WTC11 (cell line): ENCODE results near the gene VASN. TPM values are rescaled to one million over a fixed set of nuclear protein-coding genes. Genes with fewer than 3 reads are reported as not detected.
A peak's percentile ranks its signal among the peaks of the same experiment; 100 is the strongest.

Experiments
- ATAC-seq: fragments of 200-7000 bp; cut with Tn5 transposase; 2 replicates; pipeline ENCODE4 v1.10.0; 2021; ENCODE audit warnings: mild to moderate bottlenecking, moderate library complexity
- CTCF ChIA-PET: fragments of 300-600 bp; sonication (Branson Sonifier 250); formaldehyde crosslinking; loops from one replicate; lab custom pipeline; 2021; ENCODE audit warnings: antibody characterized with exemption; lab: Charles Lee
- POLR2A ChIA-PET: fragments of 350-600 bp; sonication (Branson Sonifier 250); formaldehyde crosslinking; loops from one replicate; lab custom pipeline; 2021; ENCODE audit warnings: antibody characterized with exemption; lab: Charles Lee
- DNase-seq: peaks from one replicate; pipeline ENCODE4 v3.0.0; 2021; ENCODE audit warnings: low spot score
- H3K27ac Mint-ChIP-seq: 2 replicates; pipeline ENCODE4 v1.8.0; 2021; ENCODE audit warnings: mixed read lengths
- H3K27me3 Mint-ChIP-seq: 2 replicates; pipeline ENCODE4 v1.8.0; 2021; ENCODE audit warnings: low read depth, mild to moderate bottlenecking, moderate library complexity, mixed read lengths
- H3K36me3 Mint-ChIP-seq: 2 replicates; pipeline ENCODE4 v1.8.0; 2021; ENCODE audit warnings: mixed read lengths
- H3K4me1 Mint-ChIP-seq: 2 replicates; pipeline ENCODE4 v1.8.0; 2022; ENCODE audit warnings: mixed read lengths
- H3K4me3 Mint-ChIP-seq: 2 replicates; pipeline ENCODE4 v1.8.0; 2021; ENCODE audit warnings: mild to moderate bottlenecking, moderate library complexity, mixed read lengths
- H3K9me3 Mint-ChIP-seq: 2 replicates; pipeline ENCODE4 v1.8.0; 2021; ENCODE audit warnings: mixed read lengths
- CDX4 ChIP-seq: fragments of 250-450 bp; sonication (Bioruptor Pico); IDR thresholded peaks from 2 replicates; pipeline ENCODE4 v1.9.0; 2021; ENCODE audit warnings: moderate library complexity, mild to moderate bottlenecking, inconsistent platforms, borderline replicate concordance
- CREB1 ChIP-seq: sonication (generic); formaldehyde crosslinking; IDR thresholded peaks from 2 replicates; pipeline ENCODE4 v1.8.0; 2023; ENCODE audit warnings: mild to moderate bottlenecking, missing genetic modification reagents
- CREM ChIP-seq: sonication (generic); formaldehyde crosslinking; IDR thresholded peaks from 2 replicates; pipeline ENCODE4 v1.8.1; 2022; ENCODE audit warnings: mild to moderate bottlenecking, missing genetic modification reagents, moderate library complexity
- FOXJ3 ChIP-seq: sonication (generic); formaldehyde crosslinking; IDR thresholded peaks from 2 replicates; pipeline ENCODE4 v1.9.0; 2021; ENCODE audit warnings: missing genetic modification reagents, mild to moderate bottlenecking, borderline replicate concordance
- MXD4 ChIP-seq: fragments of 250-450 bp; sonication (Bioruptor Pico); IDR thresholded peaks from 2 replicates; pipeline ENCODE4 v1.8.0; 2021; ENCODE audit warnings: mild to moderate bottlenecking, moderate library complexity, borderline replicate concordance
- NFE2L1 ChIP-seq: sonication (generic); formaldehyde crosslinking; IDR thresholded peaks from 2 replicates; pipeline ENCODE4 v1.8.1; 2023; ENCODE audit warnings: missing genetic modification reagents
- NR1H2 ChIP-seq: sonication (generic); formaldehyde crosslinking; IDR thresholded peaks from 2 replicates; pipeline ENCODE4 v1.9.0; 2021; ENCODE audit warnings: mild to moderate bottlenecking, moderate library complexity, missing genetic modification reagents
- SMAD3 ChIP-seq: sonication (generic); formaldehyde crosslinking; IDR thresholded peaks from 2 replicates; pipeline ENCODE4 v1.8.0; 2022; ENCODE audit warnings: missing genetic modification reagents, mild to moderate bottlenecking, borderline replicate concordance
- SOX15 ChIP-seq: fragments of 250-450 bp; sonication (Bioruptor Pico); IDR thresholded peaks from 2 replicates; pipeline ENCODE4 v1.9.0; 2021; ENCODE audit warnings: mild to moderate bottlenecking
- STAT6 ChIP-seq: sonication (generic); formaldehyde crosslinking; conservative IDR thresholded peaks from 2 replicates; pipeline ENCODE4 v1.8.1; 2023; ENCODE audit warnings: mild to moderate bottlenecking, low read depth, missing genetic modification reagents, moderate library complexity
- TEAD4 ChIP-seq: sonication (generic); formaldehyde crosslinking; IDR thresholded peaks from 2 replicates; pipeline ENCODE4 v1.8.0; 2022; ENCODE audit warnings: mild to moderate bottlenecking, missing genetic modification reagents
- USF2 ChIP-seq: sonication (generic); formaldehyde crosslinking; IDR thresholded peaks from 2 replicates; pipeline ENCODE4 v1.8.1; 2023; ENCODE audit warnings: mild to moderate bottlenecking, missing genetic modification reagents, moderate library complexity
- ZNF396 ChIP-seq: fragments of 250-450 bp; sonication (Bioruptor Pico); IDR thresholded peaks from 2 replicates; pipeline ENCODE4 v1.8.0; 2021; ENCODE audit warnings: mild to moderate bottlenecking, moderate library complexity, borderline replicate concordance
- ZNF416 ChIP-seq: fragments of 250-450 bp; sonication (Bioruptor Pico); IDR thresholded peaks from 2 replicates; pipeline ENCODE4 v1.9.0; 2021; ENCODE audit warnings: mild to moderate bottlenecking, inconsistent platforms
- total RNA-seq: library from RNA; stranded (reverse); gene quantifications from 3 replicates; pipeline ENCODE4 v1.2.3, GENCODE V29; 2021
- TF ChIP-seq, protein P1 (sequence below): sonication (generic); formaldehyde crosslinking; IDR thresholded peaks from 2 replicates; pipeline ENCODE4 v1.8.0; 2022; ENCODE audit warnings: mild to moderate bottlenecking, missing genetic modification reagents
- TF ChIP-seq, protein P2 (sequence below): sonication (generic); formaldehyde crosslinking; IDR thresholded peaks from 2 replicates; pipeline ENCODE4 v1.8.1; 2022; ENCODE audit warnings: low read depth, mild to moderate bottlenecking, moderate library complexity, missing genetic modification reagents, borderline replicate concordance
- TF ChIP-seq, protein P3 (sequence below): sonication (generic); formaldehyde crosslinking; IDR thresholded peaks from 2 replicates; pipeline ENCODE4 v1.8.0; 2022; ENCODE audit warnings: mild to moderate bottlenecking, missing genetic modification reagents
- TF ChIP-seq, protein P4 (sequence below): sonication (generic); formaldehyde crosslinking; IDR thresholded peaks from 2 replicates; pipeline ENCODE4 v1.8.0; 2022; ENCODE audit warnings: missing genetic modification reagents
- TF ChIP-seq, protein P5 (sequence below): fragments of 250-450 bp; sonication (Bioruptor Pico); IDR thresholded peaks from 2 replicates; pipeline ENCODE4 v1.8.0; 2021; ENCODE audit warnings: mild to moderate bottlenecking

The VASN gene
- total RNA-seq, 1 experiment from 2014 or later = 8.0 TPM

GRCh38 chr16:4416200-4417032, 44.8 kb downstream of the VASN start, which contains the start of gene CORO7 (continued):
- TF ChIP-seq, protein P1, sequence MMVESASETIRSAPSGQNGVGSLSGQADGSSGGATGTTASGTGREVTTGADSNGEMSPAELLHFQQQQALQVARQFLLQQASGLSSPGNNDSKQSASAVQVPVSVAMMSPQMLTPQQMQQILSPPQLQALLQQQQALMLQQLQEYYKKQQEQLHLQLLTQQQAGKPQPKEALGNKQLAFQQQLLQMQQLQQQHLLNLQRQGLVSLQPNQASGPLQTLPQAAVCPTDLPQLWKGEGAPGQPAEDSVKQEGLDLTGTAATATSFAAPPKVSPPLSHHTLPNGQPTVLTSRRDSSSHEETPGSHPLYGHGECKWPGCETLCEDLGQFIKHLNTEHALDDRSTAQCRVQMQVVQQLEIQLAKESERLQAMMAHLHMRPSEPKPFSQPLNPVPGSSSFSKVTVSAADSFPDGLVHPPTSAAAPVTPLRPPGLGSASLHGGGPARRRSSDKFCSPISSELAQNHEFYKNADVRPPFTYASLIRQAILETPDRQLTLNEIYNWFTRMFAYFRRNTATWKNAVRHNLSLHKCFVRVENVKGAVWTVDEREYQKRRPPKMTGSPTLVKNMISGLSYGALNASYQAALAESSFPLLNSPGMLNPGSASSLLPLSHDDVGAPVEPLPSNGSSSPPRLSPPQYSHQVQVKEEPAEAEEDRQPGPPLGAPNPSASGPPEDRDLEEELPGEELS (CRISPR knock-in tag) = peak; percentile 49; the same call in 1 of the 2 replicates
- TF ChIP-seq, protein P2, sequence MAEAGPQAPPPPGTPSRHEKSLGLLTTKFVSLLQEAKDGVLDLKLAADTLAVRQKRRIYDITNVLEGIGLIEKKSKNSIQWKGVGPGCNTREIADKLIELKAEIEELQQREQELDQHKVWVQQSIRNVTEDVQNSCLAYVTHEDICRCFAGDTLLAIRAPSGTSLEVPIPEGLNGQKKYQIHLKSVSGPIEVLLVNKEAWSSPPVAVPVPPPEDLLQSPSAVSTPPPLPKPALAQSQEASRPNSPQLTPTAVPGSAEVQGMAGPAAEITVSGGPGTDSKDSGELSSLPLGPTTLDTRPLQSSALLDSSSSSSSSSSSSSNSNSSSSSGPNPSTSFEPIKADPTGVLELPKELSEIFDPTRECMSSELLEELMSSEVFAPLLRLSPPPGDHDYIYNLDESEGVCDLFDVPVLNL (CRISPR knock-in tag) = peak; percentile 46; the same call in 1 of the 2 replicates
- TF ChIP-seq USF2 (CRISPR knock-in tag) (peak; percentile 98), SMAD3 (no peak), CREB1 (CRISPR knock-in tag) (no peak)
- TF ChIP-seq, protein P3, sequence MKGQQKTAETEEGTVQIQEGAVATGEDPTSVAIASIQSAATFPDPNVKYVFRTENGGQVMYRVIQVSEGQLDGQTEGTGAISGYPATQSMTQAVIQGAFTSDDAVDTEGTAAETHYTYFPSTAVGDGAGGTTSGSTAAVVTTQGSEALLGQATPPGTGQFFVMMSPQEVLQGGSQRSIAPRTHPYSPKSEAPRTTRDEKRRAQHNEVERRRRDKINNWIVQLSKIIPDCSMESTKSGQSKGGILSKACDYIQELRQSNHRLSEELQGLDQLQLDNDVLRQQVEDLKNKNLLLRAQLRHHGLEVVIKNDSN (CRISPR knock-in tag) = peak; percentile 98

GRCh38 chr16:4419402-4419959, 47.8 kb downstream of the VASN start:
- Mint-ChIP-seq H3K4me1 (peaks cover 6% of the 10 kb centered on the region), H3K27me3 (peaks cover 15% of the 10 kb centered on the region), H3K9me3 (no peaks in the 10 kb centered on the region)
- TF ChIP-seq USF2 (CRISPR knock-in tag) (no peak), SOX15 (CRISPR knock-in tag) (no peak), FOXJ3 (CRISPR knock-in tag) (no peak), CREM (CRISPR knock-in tag) (no peak), ZNF396 (CRISPR knock-in tag) (no peak), TEAD4 (CRISPR knock-in tag) (no peak), MXD4 (CRISPR knock-in tag) (no peak), CDX4 (no peak), NFE2L1 (no peak), NR1H2 (CRISPR knock-in tag) (no peak), STAT6 (no peak), ZNF416 (CRISPR knock-in tag) (no peak)
- TF ChIP-seq, protein P4, sequence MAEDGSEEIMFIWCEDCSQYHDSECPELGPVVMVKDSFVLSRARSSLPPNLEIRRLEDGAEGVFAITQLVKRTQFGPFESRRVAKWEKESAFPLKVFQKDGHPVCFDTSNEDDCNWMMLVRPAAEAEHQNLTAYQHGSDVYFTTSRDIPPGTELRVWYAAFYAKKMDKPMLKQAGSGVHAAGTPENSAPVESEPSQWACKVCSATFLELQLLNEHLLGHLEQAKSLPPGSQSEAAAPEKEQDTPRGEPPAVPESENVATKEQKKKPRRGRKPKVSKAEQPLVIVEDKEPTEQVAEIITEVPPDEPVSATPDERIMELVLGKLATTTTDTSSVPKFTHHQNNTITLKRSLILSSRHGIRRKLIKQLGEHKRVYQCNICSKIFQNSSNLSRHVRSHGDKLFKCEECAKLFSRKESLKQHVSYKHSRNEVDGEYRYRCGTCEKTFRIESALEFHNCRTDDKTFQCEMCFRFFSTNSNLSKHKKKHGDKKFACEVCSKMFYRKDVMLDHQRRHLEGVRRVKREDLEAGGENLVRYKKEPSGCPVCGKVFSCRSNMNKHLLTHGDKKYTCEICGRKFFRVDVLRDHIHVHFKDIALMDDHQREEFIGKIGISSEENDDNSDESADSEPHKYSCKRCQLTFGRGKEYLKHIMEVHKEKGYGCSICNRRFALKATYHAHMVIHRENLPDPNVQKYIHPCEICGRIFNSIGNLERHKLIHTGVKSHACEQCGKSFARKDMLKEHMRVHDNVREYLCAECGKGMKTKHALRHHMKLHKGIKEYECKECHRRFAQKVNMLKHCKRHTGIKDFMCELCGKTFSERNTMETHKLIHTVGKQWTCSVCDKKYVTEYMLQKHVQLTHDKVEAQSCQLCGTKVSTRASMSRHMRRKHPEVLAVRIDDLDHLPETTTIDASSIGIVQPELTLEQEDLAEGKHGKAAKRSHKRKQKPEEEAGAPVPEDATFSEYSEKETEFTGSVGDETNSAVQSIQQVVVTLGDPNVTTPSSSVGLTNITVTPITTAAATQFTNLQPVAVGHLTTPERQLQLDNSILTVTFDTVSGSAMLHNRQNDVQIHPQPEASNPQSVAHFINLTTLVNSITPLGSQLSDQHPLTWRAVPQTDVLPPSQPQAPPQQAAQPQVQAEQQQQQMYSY (CRISPR knock-in tag) = no peak
- TF ChIP-seq, protein P5, sequence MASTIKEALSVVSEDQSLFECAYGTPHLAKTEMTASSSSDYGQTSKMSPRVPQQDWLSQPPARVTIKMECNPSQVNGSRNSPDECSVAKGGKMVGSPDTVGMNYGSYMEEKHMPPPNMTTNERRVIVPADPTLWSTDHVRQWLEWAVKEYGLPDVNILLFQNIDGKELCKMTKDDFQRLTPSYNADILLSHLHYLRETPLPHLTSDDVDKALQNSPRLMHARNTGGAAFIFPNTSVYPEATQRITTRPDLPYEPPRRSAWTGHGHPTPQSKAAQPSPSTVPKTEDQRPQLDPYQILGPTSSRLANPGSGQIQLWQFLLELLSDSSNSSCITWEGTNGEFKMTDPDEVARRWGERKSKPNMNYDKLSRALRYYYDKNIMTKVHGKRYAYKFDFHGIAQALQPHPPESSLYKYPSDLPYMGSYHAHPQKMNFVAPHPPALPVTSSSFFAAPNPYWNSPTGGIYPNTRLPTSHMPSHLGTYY (CRISPR knock-in tag) = no peak
- TF ChIP-seq, all 79 proteins: peak for 0
- H3K27ac Mint-ChIP-seq = no peak overlapping the region
- ChIA-PET CTCF (interaction anchor here (0.6 to 8.8 kb wide), 5 partner anchors 16 to 637 kb away, joined by 3 to 102 read pairs (median 4); no protein-coding TSS in a partner anchor), POLR2A (interaction anchor here (0.8 kb wide), 1 partner anchor 17 kb away, joined by 4 read pairs; no protein-coding TSS in a partner anchor)
- DNase-seq (no peak), ATAC-seq (no peak)
- no peak overlapping the region for H3K4me3 Mint-ChIP-seq
- H3K36me3 Mint-ChIP-seq = no peaks in the 10 kb centered on the region
